GM21423 (cell line): ENCODE measurements around the gene DPYD.

Source experiments
- ATAC-seq: cut with Tn5 transposase; IDR thresholded peaks from one replicate; pipeline ENCODE4 v1.9.1; 2021; ENCODE audit warnings: mild to moderate bottlenecking, moderate library complexity; ENCODE audit not compliant: unreplicated experiment

The DPYD gene

GRCh38 chr1:97792655-97793054 lies 128.2 kb downstream of the DPYD start:
- no peak for ATAC-seq

- peak; percentile 81 for ATAC-seq
These were observed 129.6 kb downstream of the DPYD start for GRCh38 chr1:97791251-97791650.

DNA sequence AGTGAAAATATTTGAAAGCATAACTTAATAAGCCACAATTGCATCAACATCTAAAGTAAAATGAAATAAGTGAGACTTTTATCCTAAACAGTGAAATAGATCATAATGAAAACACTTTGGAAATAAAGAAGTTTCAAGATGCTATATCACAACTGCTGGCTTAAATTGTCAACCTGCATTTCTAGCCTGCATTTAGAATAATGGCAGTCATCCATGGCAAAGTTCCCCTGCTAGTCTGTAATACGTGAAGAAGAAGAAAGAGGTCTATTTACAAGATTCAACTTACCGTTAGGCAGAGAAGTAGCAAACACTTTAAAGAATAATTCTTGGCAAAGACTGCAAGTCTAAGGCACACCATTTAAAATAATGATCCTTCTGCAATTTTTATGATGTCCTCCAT lies 133.6 kb downstream of the DPYD start:
- no peak for ATAC-seq

DNA sequence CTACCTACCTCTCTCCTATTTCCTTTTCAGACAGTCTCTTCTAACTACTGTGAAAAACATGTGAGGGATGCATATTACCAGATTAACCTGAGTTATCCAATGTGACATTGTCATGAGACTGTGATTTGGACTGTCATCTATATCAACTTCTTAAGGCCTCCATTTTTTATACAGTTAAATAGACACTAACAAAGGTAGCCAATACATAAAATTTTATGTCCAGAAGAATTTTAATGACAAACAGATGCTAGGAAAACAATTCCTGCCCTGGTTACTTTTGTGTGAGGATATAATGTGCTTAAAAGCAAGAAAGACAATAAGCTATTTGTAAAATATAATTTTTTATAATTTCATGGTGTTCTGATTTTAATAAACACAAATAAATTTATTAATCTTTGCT lies 136.2 kb downstream of the DPYD start:
- no peak for ATAC-seq

DNA sequence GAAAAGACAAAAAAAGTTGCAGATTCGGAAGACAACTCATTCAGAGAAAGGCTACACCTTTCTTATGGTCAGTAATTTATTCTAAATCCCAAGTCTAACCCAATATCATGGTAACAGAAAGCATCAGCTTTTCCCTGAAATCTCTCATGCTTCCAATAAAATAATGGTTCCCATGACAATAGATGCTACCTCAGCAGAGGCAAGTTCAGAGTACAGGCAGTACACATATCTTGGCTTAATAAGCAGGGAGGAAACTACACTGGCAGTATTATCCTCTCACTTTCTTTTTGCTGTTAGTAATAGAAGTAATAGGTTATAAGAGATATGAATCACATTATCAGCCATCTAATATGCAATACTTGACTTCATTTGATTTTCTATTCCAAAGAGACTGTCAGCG lies 137.1 kb downstream of the DPYD start:
- ATAC-seq, result no peak

DNA sequence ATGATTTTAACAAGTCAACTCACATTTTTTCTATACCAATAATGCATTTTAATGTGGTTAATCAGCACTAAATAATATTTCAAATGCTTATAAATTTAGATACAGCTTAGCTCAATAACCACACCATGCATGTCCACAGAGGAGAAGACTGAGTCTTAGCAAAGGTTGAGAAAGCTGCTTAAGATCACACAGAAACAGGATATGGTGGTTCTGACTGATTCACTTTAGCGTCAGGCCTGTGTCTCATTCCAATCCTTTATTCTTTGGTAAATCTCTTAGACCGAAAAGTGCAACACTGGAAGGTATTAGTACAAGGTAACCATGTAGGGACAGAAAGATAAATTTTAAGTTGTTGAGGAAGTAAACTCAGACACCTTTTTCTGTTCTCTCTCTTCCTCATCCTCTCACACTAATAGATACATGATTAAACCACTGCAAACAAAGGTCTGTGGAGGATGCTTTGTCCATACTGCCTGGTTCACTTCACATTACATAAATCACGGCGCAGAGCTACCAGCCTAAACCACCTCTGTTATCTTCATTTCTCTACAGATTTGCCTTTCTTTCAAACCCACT lies 139.0 kb downstream of the DPYD start:
- peak; percentile 67 for ATAC-seq

DNA sequence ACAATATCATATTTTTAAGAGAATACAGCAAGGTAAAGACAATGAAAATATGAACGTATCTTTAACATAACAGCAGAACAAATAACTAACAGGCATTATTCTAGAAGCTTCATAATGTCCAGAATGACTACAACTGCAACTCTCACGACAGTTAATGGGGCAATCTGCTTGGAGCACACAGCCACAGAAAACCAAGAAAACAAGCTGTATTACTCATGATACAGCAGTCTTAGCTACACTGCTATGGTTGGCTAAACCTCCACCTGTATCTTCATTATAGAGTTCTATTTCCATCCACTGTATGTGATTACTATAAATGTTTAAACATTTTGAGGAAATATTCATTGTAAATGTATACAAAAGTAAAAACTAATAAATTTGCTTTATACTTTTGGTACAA lies 139.9 kb downstream of the DPYD start:
- no peak for ATAC-seq

GRCh38 chr1:97778718-97779117 lies 142.1 kb downstream of the DPYD start:
- ATAC-seq, result no peak

GRCh38 chr1:97770376-97770775 lies 150.5 kb downstream of the DPYD start:
- ATAC-seq, result no peak

DNA sequence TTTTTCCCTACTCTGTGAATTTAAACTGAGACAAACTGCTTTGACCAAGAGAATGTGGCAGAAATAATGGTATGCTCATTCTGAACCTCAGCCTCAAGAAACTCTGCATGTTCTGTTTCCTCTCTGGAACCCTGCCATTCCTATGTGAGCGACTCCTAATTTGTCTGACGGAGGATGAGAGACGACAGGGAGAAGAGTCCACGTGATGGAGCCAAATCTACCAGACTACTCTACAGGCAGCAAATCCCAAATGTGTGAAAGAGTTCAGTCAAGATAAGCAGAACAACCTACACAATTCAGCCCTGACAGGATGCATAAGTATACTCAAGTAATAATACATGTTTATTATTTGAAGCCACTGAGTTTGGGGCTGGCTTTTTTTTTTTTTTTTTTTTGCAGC lies 153.5 kb downstream of the DPYD start:
- ATAC-seq, result no peak

- ATAC-seq, result no peak
These were observed 155.8 kb downstream of the DPYD start for GRCh38 chr1:97764991-97765390.

- no peak for ATAC-seq
These were observed 159.2 kb downstream of the DPYD start for GRCh38 chr1:97761637-97762036.

- ATAC-seq, result no peak
These were observed 161.8 kb downstream of the DPYD start for GRCh38 chr1:97759078-97759477.

GRCh38 chr1:97758541-97759057 lies 162.2 kb downstream of the DPYD start:
- ATAC-seq, result no peak

DNA sequence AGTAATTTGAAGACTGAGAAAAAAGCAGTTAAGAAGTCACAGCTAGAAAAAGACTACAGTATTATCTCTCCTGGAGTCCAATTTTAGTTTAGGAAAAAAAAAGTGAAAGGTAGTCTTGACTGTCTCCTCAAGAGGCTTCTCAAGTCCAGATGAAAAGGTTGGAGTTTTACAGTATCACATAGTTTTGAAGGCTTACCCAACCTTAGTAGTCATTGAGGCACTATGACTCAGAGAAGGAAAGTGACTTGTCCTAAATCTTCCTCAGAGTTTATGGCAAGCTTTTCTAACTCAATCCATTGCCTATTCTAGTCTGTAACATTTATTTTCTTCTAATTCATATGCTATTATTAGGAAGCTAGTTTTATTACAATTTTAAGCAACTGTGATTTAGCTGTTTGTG lies 174.9 kb downstream of the DPYD start:
- no peak for ATAC-seq

- no peak for ATAC-seq
These were observed 175.9 kb downstream of the DPYD start for GRCh38 chr1:97744977-97745376.

GRCh38 chr1:97743129-97743528 lies 177.7 kb downstream of the DPYD start:
- ATAC-seq, result no peak

DNA sequence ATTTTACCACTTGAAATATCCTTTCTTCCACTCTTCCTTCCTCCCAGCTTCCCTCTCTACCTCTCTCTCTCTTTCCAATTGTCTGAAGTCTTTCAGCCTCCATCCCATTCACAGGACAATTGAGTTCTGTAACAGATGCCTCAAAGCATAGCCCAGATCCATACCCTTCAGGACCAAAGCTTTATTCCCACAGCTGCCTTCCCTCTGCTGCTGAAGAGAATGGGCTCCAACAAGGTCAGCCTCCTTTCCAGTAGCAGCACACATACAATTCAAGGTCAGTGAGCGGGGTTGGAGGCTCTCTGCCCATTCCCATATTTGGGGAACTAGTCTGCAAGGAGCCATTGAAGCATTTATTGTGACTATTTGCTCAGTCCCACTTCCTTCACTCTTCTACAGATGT lies 179.9 kb downstream of the DPYD start:
- no peak for ATAC-seq

DNA sequence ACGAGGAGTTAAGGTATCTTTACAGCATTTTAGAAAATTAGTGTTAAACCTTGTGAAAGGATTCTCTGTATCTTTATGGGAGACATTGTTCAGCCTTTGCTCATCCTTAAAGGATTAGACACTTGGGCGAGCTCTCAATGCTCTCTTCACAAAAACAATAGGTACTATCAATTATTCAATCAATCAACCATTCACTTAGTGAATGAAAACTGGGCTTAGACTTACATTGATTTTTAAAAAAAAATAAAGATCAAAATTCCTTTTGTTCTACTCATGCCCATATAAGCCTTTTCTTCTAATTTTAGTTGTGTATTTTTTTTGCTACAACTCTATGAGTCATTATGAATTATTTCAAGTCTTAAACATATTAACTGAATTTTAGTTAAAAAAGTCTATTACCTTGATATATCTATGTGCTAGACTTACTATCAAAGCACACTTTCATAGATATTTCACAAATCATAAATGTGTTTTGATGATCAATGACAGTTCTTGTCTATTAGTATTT lies 181.2 kb downstream of the DPYD start:
- no peak for ATAC-seq

DNA sequence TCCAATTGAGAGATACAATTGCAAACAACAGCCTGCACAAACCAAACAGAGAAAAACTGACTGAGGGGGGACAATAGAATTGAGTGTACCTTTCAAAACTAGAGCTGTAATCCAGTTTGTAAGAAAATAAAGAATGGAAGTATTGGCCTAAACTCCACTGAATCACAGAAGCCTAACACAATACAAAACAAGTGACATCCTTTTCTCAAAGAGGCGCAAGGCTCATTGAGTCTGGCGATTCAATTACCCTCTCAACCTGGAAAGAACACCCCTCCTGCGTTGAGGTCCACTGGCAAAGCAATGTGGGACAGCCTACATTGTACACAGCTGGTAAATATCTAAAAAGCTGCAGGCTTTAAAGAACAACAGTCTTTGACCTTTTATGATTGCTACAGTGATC lies 182.6 kb downstream of the DPYD start:
- ATAC-seq, result no peak

DNA sequence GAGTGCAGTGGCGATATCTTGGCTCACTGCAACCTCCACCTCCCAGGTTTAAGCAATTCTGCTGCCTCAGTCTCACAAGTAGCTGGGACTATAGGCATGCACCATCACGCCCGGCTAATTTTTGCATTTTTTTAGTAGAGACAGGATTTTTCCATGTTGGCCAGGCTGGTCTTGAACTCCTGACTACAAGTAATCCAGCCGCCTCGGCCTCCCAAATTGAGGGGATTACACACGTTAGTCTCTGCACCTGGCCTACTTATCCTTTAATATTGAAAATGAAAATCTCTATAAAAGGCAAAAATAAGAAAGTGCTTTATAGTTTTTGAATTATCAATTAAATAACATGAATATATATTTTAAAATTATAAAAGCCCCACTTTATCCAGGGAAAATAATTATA lies 190.6 kb downstream of the DPYD start:
- no peak for ATAC-seq

DNA sequence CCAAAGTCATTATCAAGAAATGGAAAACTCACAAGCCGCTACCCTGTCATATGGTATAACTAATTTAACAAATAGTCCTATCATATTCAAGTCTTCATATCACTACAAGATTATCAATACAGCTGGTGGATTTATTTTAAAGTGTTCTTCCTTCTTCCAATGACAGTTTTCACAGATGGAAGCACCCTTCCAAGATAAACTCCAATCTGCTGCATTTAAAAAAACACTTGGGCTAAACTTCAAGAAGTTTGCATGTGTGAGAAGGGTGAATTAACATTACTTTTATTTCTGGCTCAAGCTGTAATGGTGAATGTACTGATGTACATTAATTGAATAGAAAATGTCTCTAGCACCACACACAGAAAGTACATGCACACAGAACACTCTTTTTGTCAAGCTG lies 192.4 kb downstream of the DPYD start:
- no peak for ATAC-seq

DNA sequence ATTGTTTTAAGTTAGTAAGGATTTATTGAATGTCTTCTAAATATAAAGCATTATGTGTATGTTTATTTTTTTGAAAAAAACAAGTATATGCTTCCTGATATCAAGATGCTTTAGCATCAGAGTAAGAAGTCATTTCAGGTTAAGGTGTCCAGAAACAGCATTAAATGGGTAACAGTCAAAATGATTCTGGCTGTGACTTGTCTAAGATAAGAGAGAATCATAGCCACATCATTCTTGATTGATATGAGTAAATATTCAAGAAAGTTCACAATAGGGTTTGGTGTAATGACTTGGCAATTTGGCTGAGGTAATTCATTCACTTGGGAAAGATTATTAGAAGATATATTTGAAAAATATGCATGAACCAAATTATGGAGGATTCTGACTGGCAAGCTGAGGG lies 193.8 kb downstream of the DPYD start:
- ATAC-seq, result no peak
